ENCODE data around the gene DUSP9.

DNA sequence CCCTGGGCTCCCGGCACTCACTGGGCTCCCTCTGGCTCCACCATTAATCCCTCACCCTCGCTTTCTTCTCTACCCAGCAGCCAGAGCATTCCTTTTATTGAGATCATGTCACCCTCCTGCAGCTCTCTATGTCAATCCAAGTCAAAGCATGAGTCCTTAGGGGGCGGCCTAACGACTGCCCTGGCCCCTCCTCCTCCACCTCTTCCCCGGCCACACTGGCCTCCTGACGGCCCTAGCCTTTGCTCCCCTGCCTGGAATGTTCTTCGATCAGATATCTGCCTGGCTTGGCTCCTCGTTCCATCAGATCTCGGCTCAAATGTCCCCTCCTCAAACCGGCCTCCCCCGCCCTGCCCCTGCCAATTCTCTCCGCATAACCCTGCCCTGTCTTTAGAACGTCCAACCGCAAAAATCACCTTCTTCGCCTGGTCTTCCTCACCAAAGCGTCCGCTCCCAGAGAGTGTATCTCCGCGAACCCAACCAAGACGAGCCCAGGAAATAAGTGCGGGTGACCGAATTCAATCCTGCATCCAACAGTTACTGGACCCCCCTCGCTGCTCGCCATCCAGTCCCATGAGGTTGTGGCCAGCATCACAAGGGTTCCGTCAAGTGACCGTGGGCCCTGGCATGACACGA, 27.3 kb downstream of the DUSP9 start:
- TF ChIP-seq, protein P1, sequence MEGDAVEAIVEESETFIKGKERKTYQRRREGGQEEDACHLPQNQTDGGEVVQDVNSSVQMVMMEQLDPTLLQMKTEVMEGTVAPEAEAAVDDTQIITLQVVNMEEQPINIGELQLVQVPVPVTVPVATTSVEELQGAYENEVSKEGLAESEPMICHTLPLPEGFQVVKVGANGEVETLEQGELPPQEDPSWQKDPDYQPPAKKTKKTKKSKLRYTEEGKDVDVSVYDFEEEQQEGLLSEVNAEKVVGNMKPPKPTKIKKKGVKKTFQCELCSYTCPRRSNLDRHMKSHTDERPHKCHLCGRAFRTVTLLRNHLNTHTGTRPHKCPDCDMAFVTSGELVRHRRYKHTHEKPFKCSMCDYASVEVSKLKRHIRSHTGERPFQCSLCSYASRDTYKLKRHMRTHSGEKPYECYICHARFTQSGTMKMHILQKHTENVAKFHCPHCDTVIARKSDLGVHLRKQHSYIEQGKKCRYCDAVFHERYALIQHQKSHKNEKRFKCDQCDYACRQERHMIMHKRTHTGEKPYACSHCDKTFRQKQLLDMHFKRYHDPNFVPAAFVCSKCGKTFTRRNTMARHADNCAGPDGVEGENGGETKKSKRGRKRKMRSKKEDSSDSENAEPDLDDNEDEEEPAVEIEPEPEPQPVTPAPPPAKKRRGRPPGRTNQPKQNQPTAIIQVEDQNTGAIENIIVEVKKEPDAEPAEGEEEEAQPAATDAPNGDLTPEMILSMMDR (IDR thresholded peaks at IDR 0.05; ENCODE audit: insufficient read depth, low read depth, low read length) = no peak
- no peak for TF ChIP-seq EZH2 (IDR thresholded peaks at IDR 0.05; ENCODE audit: insufficient read depth, low read length)

Measured in astrocyte (in vitro differentiated cells and primary cell).